ENCODE data around the gene EYA4.

EYA4 gene

GRCh38 chr6:133242637-133243585 is 1.8 kb downstream of the EYA4 start:
- no peak for DNase-seq (ENCODE audit: low read depth, low spot score)

GRCh38 chr6:133243723-133244305 is 2.7 kb downstream of the EYA4 start:
- DNase-seq (ENCODE audit: low read depth, low spot score), result no peak

- DNase-seq (ENCODE audit: low read depth, low spot score), result no peak
These were observed 3.4 kb downstream of the EYA4 start for GRCh38 chr6:133244519-133244918.

- DNase-seq (ENCODE audit: low read depth, low spot score), result no peak
These were observed 3.9 kb downstream of the EYA4 start for GRCh38 chr6:133245007-133245406.

GRCh38 chr6:133245422-133245903 is 4.3 kb downstream of the EYA4 start:
- no peak for DNase-seq (ENCODE audit: low read depth, low spot score)

GRCh38 chr6:133247581-133247980 is 6.4 kb downstream of the EYA4 start:
- no peak for DNase-seq (ENCODE audit: low read depth, low spot score)

- DNase-seq (ENCODE audit: low read depth, low spot score), result no peak
These were observed 7.3 kb downstream of the EYA4 start for GRCh38 chr6:133248241-133249001.

GRCh38 chr6:133251688-133252087 is 10.5 kb downstream of the EYA4 start:
- DNase-seq (ENCODE audit: low read depth, low spot score), result no peak

- DNase-seq (ENCODE audit: low read depth, low spot score), result no peak
These were observed 13.5 kb downstream of the EYA4 start for GRCh38 chr6:133254552-133255228.

- no peak for DNase-seq (ENCODE audit: low read depth, low spot score)
These were observed 16.5 kb downstream of the EYA4 start for GRCh38 chr6:133257545-133258105.

- DNase-seq (ENCODE audit: low read depth, low spot score), result no peak
These were observed 18.4 kb downstream of the EYA4 start for GRCh38 chr6:133259561-133259960.

- DNase-seq (ENCODE audit: low read depth, low spot score), result no peak
These were observed 21.6 kb downstream of the EYA4 start for GRCh38 chr6:133262804-133263203.

GRCh38 chr6:133265066-133265465 is 23.9 kb downstream of the EYA4 start:
- no peak for DNase-seq (ENCODE audit: low read depth, low spot score)

- no peak for DNase-seq (ENCODE audit: low read depth, low spot score)
These were observed 25.0 kb downstream of the EYA4 start for GRCh38 chr6:133266186-133266585.

GRCh38 chr6:133268621-133269020 is 27.5 kb downstream of the EYA4 start:
- DNase-seq (ENCODE audit: low read depth, low spot score), result no peak

GRCh38 chr6:133274813-133275212 is 33.7 kb downstream of the EYA4 start:
- DNase-seq (ENCODE audit: low read depth, low spot score), result no peak

GRCh38 chr6:133275213-133275612 is 34.1 kb downstream of the EYA4 start:
- no peak for DNase-seq (ENCODE audit: low read depth, low spot score)

GRCh38 chr6:133277228-133277899 is 36.2 kb downstream of the EYA4 start:
- no peak for DNase-seq (ENCODE audit: low read depth, low spot score)

GRCh38 chr6:133277900-133278545 is 36.9 kb downstream of the EYA4 start:
- DNase-seq (ENCODE audit: low read depth, low spot score), result no peak

- peak; percentile 32 for DNase-seq (ENCODE audit: low read depth, low spot score)
These were observed 45.6 kb downstream of the EYA4 start for GRCh38 chr6:133286765-133287164.

Data from smooth muscle cell of the brain vasculature (primary cell).